H1 (cell line): ENCODE measurements around the gene ANXA4. TPM values are rescaled to one million over a fixed set of nuclear protein-coding genes. Genes with fewer than 3 reads are reported as not detected.

Experiments used
- CTCF ChIA-PET: fragments of 300-600 bp; sonication (Branson Sonifier 250); formaldehyde crosslinking; loops from one replicate; lab custom pipeline; 2021; ENCODE audit not compliant: partially characterized antibody; lab: Charles Lee
- POLR2A ChIA-PET: fragments of 300-600 bp; sonication (Branson Sonifier 250); formaldehyde crosslinking; loops from one replicate; lab custom pipeline; 2021; ENCODE audit warnings: inconsistent platforms; ENCODE audit not compliant: partially characterized antibody; lab: Charles Lee
- DNase-seq, 2 experiments: peaks; one replicate each; pipeline versions ENCODE4 v3.0.0 to v3.0.0-alpha.2; 2010 to 2022; ENCODE audit warnings: low spot score in 2 of 2, low read depth in 1 of 2, mixed read lengths in 1 of 2
- FAIRE-seq: peaks from 2 replicates; lab custom pipeline; 2011; peaks lifted over from hg19 to GRCh38; lab: Jason Lieb, UNC
- H2AFZ ChIP-seq: 2 replicates; pipeline ENCODE4 v1.8.1; 2012; ENCODE audit warnings: low read length, inconsistent platforms
- H2AK5ac ChIP-seq: 2 replicates; pipeline ENCODE4 v1.6.1; 2013; ENCODE audit warnings: low read depth, low read length
- H2BK120ac ChIP-seq: replicated peaks from 2 replicates; pipeline ENCODE3; 2013; ENCODE audit warnings: low read depth, low read length, inconsistent platforms
- H2BK12ac ChIP-seq: 2 replicates; pipeline ENCODE4 v1.6.1; 2013; ENCODE audit warnings: low read depth, low read length
- H2BK15ac ChIP-seq: 2 replicates; pipeline ENCODE4 v1.6.1; 2013; ENCODE audit warnings: low read length
- H2BK20ac ChIP-seq: 2 replicates; pipeline ENCODE4 v1.6.1; 2013; ENCODE audit warnings: low read length
- H2BK5ac ChIP-seq: 2 replicates; pipeline ENCODE4 v1.6.1; 2013; ENCODE audit warnings: low read depth, low read length
- H3K14ac ChIP-seq: 2 replicates; pipeline ENCODE4 v1.6.1; 2013; ENCODE audit warnings: inconsistent platforms; ENCODE audit not compliant: insufficient read length
- H3K18ac ChIP-seq: 2 replicates; pipeline ENCODE4 v1.6.1; 2013; ENCODE audit warnings: low read length; ENCODE audit errors: extremely low read depth
- H3K23ac ChIP-seq: 2 replicates; pipeline ENCODE4 v1.6.1; 2013; ENCODE audit warnings: inconsistent platforms; ENCODE audit not compliant: insufficient read length
- H3K23me2 ChIP-seq: 2 replicates; pipeline ENCODE4 v1.6.1; 2013; ENCODE audit warnings: low read depth, low read length
- H3K27ac ChIP-seq: 2 replicates; pipeline ENCODE4 v1.6.1; 2011; ENCODE audit warnings: low read depth, low read length, inconsistent platforms
- H3K27me3 ChIP-seq, 4 experiments: replicated peaks in 1 of 4; 1 replicate in 1 of 4; 2 replicates in 3 of 4; pipeline versions ENCODE4 v1.6.1 to v1.8.1; 2011 to 2013; ENCODE audit warnings: low read length in 3 of 4, mild to moderate bottlenecking in 3 of 4, inconsistent platforms in 2 of 4, mixed read lengths in 2 of 4, moderate library complexity in 1 of 4; ENCODE audit not compliant: control insufficient read depth in 3 of 4, insufficient read depth in 3 of 4; ENCODE audit errors: extremely low read depth in 1 of 4
- H3K36me3 ChIP-seq, 4 experiments: 2 replicates each; pipeline versions ENCODE4 v1.6.1 to v1.8.1; 2011 to 2013; ENCODE audit warnings: mild to moderate bottlenecking in 4 of 4, low read length in 3 of 4, moderate library complexity in 2 of 4, control low read depth in 1 of 4, inconsistent platforms in 1 of 4; ENCODE audit not compliant: insufficient read depth in 4 of 4, control insufficient read depth in 2 of 4
- H3K4ac ChIP-seq: replicated peaks from 2 replicates; pipeline ENCODE3; 2013; ENCODE audit warnings: low read length, low read depth, mixed read lengths, inconsistent platforms; ENCODE audit not compliant: insufficient read length
- H3K4me1 ChIP-seq, 4 experiments: replicated peaks in 1 of 4; 1 replicate in 1 of 4; 2 replicates in 3 of 4; pipeline versions ENCODE4 v1.6.1 to v1.8.1; 2011 to 2013; ENCODE audit warnings: low read length in 3 of 4, inconsistent platforms in 2 of 4, mixed read lengths in 1 of 4; ENCODE audit not compliant: insufficient read depth in 4 of 4, control insufficient read depth in 3 of 4
- H3K4me2 ChIP-seq, 2 experiments: 2 replicates each; pipeline versions ENCODE4 v1.6.1 to v1.8.1; 2011 to 2013; ENCODE audit warnings: low read depth in 2 of 2, low read length in 2 of 2, control low read depth in 1 of 2, inconsistent platforms in 1 of 2, mild to moderate bottlenecking in 1 of 2; ENCODE audit not compliant: insufficient read depth in 1 of 2
- H3K4me3 ChIP-seq, 4 experiments: fragments of 200-600, 300-600 bp in 1 of 4; sonication (generic), shearing (Covaris generic), sonication (Bioruptor Twin) in 1 of 4; 2 replicates each; pipeline versions ENCODE4 v1.5.1 to v1.8.1; 2011 to 2016; ENCODE audit warnings: low read length in 4 of 4, low read depth in 3 of 4, control low read depth in 2 of 4, inconsistent platforms in 2 of 4, mild to moderate bottlenecking in 2 of 4, mixed read lengths in 1 of 4, moderate library complexity in 1 of 4; ENCODE audit not compliant: insufficient read depth in 2 of 4; ENCODE audit errors: extremely low read depth in 1 of 4
- H3K56ac ChIP-seq: replicated peaks from 2 replicates; pipeline ENCODE3; 2013; ENCODE audit warnings: low read depth, mild to moderate bottlenecking, mixed read lengths, low read length, inconsistent platforms; ENCODE audit not compliant: insufficient read length
- H3K79me1 ChIP-seq: 2 replicates; pipeline ENCODE4 v1.6.1; 2013; ENCODE audit warnings: low read depth, low read length, control low read depth
- H3K79me2 ChIP-seq, 2 experiments: 2 replicates each; pipeline versions ENCODE4 v1.6.1 to v1.8.1; 2012 to 2013; ENCODE audit warnings: low read length in 2 of 2, mild to moderate bottlenecking in 2 of 2, inconsistent platforms in 1 of 2; ENCODE audit not compliant: insufficient read depth in 2 of 2, control insufficient read depth in 1 of 2
- H3K9ac ChIP-seq, 4 experiments: replicated peaks in 1 of 4; 1 replicate in 1 of 4; 2 replicates in 3 of 4; pipeline versions ENCODE4 v1.6.1 to v1.8.1; 2011 to 2013; ENCODE audit warnings: low read depth in 3 of 4, low read length in 3 of 4, control low read depth in 2 of 4, mild to moderate bottlenecking in 2 of 4, moderate library complexity in 2 of 4, inconsistent platforms in 1 of 4; ENCODE audit errors: extremely low read depth in 1 of 4
- H3K9me3 ChIP-seq, 2 experiments: 2 replicates each; pipeline versions ENCODE4 v1.6.1 to v1.8.1; 2012 to 2013; ENCODE audit warnings: mild to moderate bottlenecking in 2 of 2, moderate library complexity in 2 of 2, control low read depth in 1 of 2, inconsistent platforms in 1 of 2, low read depth in 1 of 2, low read length in 1 of 2, mixed read lengths in 1 of 2; ENCODE audit not compliant: insufficient read depth in 2 of 2
- H4K20me1 ChIP-seq, 2 experiments: replicated peaks in 1 of 2; 2 replicates each; pipeline versions ENCODE3 to v1.8.1; 2011 to 2013; ENCODE audit warnings: inconsistent platforms in 2 of 2, low read length in 2 of 2, mild to moderate bottlenecking in 1 of 2; ENCODE audit not compliant: insufficient read depth in 2 of 2, control insufficient read depth in 1 of 2
- H4K5ac ChIP-seq: 2 replicates; pipeline ENCODE4 v1.6.1; 2013; ENCODE audit warnings: low read length, low read depth, mixed read lengths, inconsistent platforms; ENCODE audit not compliant: insufficient read length
- H4K8ac ChIP-seq: 2 replicates; pipeline ENCODE4 v1.8.0; 2013; ENCODE audit warnings: mild to moderate bottlenecking, moderate library complexity, low read length, inconsistent platforms; ENCODE audit not compliant: insufficient read depth; ENCODE audit errors: extremely low read depth
- H4K91ac ChIP-seq: replicated peaks from 2 replicates; pipeline ENCODE3; 2013; ENCODE audit warnings: low read length, mixed read lengths, inconsistent platforms; ENCODE audit not compliant: insufficient read length
- BRCA1 ChIP-seq: IDR thresholded peaks from 2 replicates; pipeline ENCODE4 v1.6.1; 2012; ENCODE audit warnings: low read depth, low read length, improper control_type of control experiment
- FOSL1 ChIP-seq: IDR thresholded peaks from 2 replicates; pipeline ENCODE4 v1.6.1; 2011; ENCODE audit warnings: mild to moderate bottlenecking, low read depth, low read length, moderate library complexity; ENCODE audit not compliant: insufficient read depth
- GABPA ChIP-seq: IDR thresholded peaks from 2 replicates; pipeline ENCODE4 v1.6.1; 2011; ENCODE audit warnings: mild to moderate bottlenecking, low read length, moderate library complexity, borderline replicate concordance; ENCODE audit not compliant: insufficient read depth
- POLR2AphosphoS5 ChIP-seq: IDR thresholded peaks from 2 replicates; pipeline ENCODE4 v1.6.1; 2011; ENCODE audit warnings: low read depth, low read length
- TCF12 ChIP-seq: IDR thresholded peaks from 2 replicates; pipeline ENCODE4 v1.6.1; 2011; ENCODE audit warnings: low read depth, mild to moderate bottlenecking, low read length
- WGBS, 2 experiments: shearing (Covaris generic) in 1 of 2; methylation state at CpG; one replicate each; pipeline versions ENCODE4 v1.1.6 to v1.1.7; 2013 to 2015; ENCODE audit warnings: low lambda C conversion rate in 2 of 2, mixed read lengths in 2 of 2, inconsistent platforms in 1 of 2, low coverage in 1 of 2, missing lambda C conversion rate in 1 of 2; ENCODE audit not compliant: insufficient replicate concordance in 2 of 2, insufficient coverage in 1 of 2, insufficient read length in 1 of 2; ENCODE audit errors: extremely low coverage in 1 of 2, missing lambda C conversion rate in 1 of 2; 5-methylcytosine and 5-hydroxymethylcytosine counted together
- polyA plus RNA-seq, 7 experiments: library from polyadenylated mRNA; depleted of rRNA in 3 of 7; stranded (reverse) in 5 of 7; unstranded in 2 of 7; fragments of >200 nt in 5 of 7; fragments of 200-250 nt in 2 of 7; gene quantifications; 1 replicate in 5 of 7; 2 replicates in 1 of 7; 4 replicates in 1 of 7; pipeline versions ENCODE4 v1.2.1 to v1.2.3, GENCODE V29; 2011 to 2013; ENCODE audit warnings: missing spikeins in 2 of 7, mixed read lengths in 2 of 7
- total RNA-seq: library from RNA; stranded (reverse); fragmentation: NEBNext Ultra II Directional; extraction: Animal tissue kit (Norgen Biotek cat#: 25700); gene quantifications from 2 replicates; pipeline ENCODE4 v1.2.1, GENCODE V29; 2021

The ANXA4 gene
- total and polyA plus RNA-seq, 2 of the 8 experiments (the other 6 are each of a cell fraction or from before 2014, with no cell fraction given) = 9.4 to 17.6 TPM

- H2BK15ac ChIP-seq = no peak overlapping the region
- ChIA-PET CTCF (interaction anchor here (0.6 to 22.2 kb wide), 5 partner anchors 8 to 526 kb away, joined by 3 to 319 read pairs (median 5); no protein-coding TSS in a partner anchor), POLR2A (interaction anchor here (0.6 kb wide), 1 partner anchor 63 kb away, joined by 3 read pairs; no protein-coding TSS in a partner anchor)
- peak in 1 of 2 experiments; percentile 10 for DNase-seq
- H3K27me3 ChIP-seq = no peaks in the 10 kb centered on the region
- no peaks in the 10 kb centered on the region for H3K36me3 ChIP-seq
- no peak overlapping the region for H3K4me2 ChIP-seq
- TF ChIP-seq GABPA (no peak), FOSL1 (no peak), TCF12 (no peak), BRCA1 (no peak), POLR2AphosphoS5 (no peak)
- no peak overlapping the region for H4K91ac ChIP-seq
- H3K27ac ChIP-seq = no peak overlapping the region
- H2BK20ac ChIP-seq = no peak overlapping the region
- H4K20me1 ChIP-seq = peaks cover 0 to 2% of the 10 kb centered on the region in 2 experiments
- no peak overlapping the region for H3K4ac ChIP-seq
- no peaks in the 10 kb centered on the region for H3K79me1 ChIP-seq
- no peak overlapping the region for H3K56ac ChIP-seq
- H2AK5ac ChIP-seq = no peak overlapping the region
- no peak overlapping the region for H2AFZ ChIP-seq
- H4K8ac ChIP-seq = no peak overlapping the region
- no peak overlapping the region for H3K14ac ChIP-seq
- WGBS, 2 experiments = 92% methylated on average over 6 of the region's 6 CpGs; no CpG with 5 or more reads in 1 of the 2 experiments
- peaks cover 0 to 4% (median 0%) of the 10 kb centered on the region in 4 experiments; a peak in 2 of 7 replicates for H3K4me1 ChIP-seq
- H3K79me2 ChIP-seq = no peaks in the 10 kb centered on the region
- FAIRE-seq = no peak
- no peak overlapping the region for H2BK5ac ChIP-seq
- H3K9me3 ChIP-seq = no peaks in the 10 kb centered on the region
- no peak overlapping the region for H3K18ac ChIP-seq
- H2BK120ac ChIP-seq = no peak overlapping the region
- no peak overlapping the region for H3K23ac ChIP-seq
- no peaks in the 10 kb centered on the region for H3K23me2 ChIP-seq
- no peak overlapping the region for H4K5ac ChIP-seq
- H2BK12ac ChIP-seq = no peak overlapping the region
- H3K9ac ChIP-seq = no peak overlapping the region
- no peak overlapping the region for H3K4me3 ChIP-seq
Measured at GRCh38 chr2:69810550-69810949, 68.6 kb downstream of the ANXA4 start.
